WERI-Rb-1 (cell line): ENCODE measurements around the gene SFMBT2.
"Not testable (repeated sequence)": the region's sequence is repeated elsewhere in the genome, so short reads cannot be mapped to it uniquely, and the experiment has no call there.

ENCODE experiments used
- DNase-seq: peaks from one replicate; pipeline ENCODE4 v3.0.0-alpha.2; 2020
- H3K27ac ChIP-seq: fragments of 250-450 bp; sonication (Bioruptor Pico); 2 replicates; pipeline ENCODE4 v1.5.1; 2020; ENCODE audit warnings: mild to moderate bottlenecking, moderate library complexity
- H3K27me3 ChIP-seq: fragments of 250-450 bp; sonication (Bioruptor Pico); 2 replicates; pipeline ENCODE4 v1.5.1; 2021; ENCODE audit warnings: mild to moderate bottlenecking, low read depth, moderate library complexity; ENCODE audit not compliant: insufficient read depth, severe bottlenecking
- H3K36me3 ChIP-seq: fragments of 250-450 bp; sonication (Bioruptor Pico); 2 replicates; pipeline ENCODE4 v1.5.1; 2020; ENCODE audit warnings: mild to moderate bottlenecking, moderate library complexity
- H3K4me3 ChIP-seq: 2 replicates; pipeline ENCODE4 v1.5.1; 2011; ENCODE audit warnings: low read depth, mild to moderate bottlenecking, control low read depth, low read length
- H3K9me3 ChIP-seq: fragments of 250-450 bp; sonication (Bioruptor Pico); 2 replicates; pipeline ENCODE4 v1.5.1; 2021; ENCODE audit warnings: mild to moderate bottlenecking, moderate library complexity; ENCODE audit not compliant: severe bottlenecking
- TF ChIP-seq, protein P1 (sequence below): IDR thresholded peaks from 2 replicates; pipeline ENCODE4 v1.5.1; 2011; ENCODE audit warnings: low read depth, mild to moderate bottlenecking, control low read depth, inconsistent platforms, low read length

The SFMBT2 gene

DNA sequence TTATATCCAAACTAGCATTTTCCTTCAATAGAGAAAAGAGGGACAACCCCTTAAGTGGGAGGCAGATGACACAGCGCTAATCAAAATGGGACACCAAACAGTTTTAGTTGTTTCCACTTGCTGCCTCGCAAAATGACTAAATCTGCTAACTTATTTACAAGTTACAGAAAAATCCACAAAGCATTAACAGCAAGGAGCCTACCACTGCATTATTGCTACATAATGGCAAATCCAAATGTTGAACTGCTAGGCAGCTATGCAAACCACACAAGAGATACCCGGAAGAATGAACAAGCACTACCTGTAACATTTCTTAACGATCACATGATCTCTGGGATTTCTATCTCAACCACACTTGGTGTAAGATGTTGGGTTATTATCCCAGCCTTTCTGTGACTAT is 96.7 kb downstream of the SFMBT2 start:
- DNase-seq, result no peak
- H3K27me3 ChIP-seq, result no peaks in the 10 kb centered on the region
- TF ChIP-seq, protein P1, sequence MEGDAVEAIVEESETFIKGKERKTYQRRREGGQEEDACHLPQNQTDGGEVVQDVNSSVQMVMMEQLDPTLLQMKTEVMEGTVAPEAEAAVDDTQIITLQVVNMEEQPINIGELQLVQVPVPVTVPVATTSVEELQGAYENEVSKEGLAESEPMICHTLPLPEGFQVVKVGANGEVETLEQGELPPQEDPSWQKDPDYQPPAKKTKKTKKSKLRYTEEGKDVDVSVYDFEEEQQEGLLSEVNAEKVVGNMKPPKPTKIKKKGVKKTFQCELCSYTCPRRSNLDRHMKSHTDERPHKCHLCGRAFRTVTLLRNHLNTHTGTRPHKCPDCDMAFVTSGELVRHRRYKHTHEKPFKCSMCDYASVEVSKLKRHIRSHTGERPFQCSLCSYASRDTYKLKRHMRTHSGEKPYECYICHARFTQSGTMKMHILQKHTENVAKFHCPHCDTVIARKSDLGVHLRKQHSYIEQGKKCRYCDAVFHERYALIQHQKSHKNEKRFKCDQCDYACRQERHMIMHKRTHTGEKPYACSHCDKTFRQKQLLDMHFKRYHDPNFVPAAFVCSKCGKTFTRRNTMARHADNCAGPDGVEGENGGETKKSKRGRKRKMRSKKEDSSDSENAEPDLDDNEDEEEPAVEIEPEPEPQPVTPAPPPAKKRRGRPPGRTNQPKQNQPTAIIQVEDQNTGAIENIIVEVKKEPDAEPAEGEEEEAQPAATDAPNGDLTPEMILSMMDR, result no peak
- H3K27ac ChIP-seq, result no peak overlapping the region
- H3K36me3 ChIP-seq, result no peaks in the 10 kb centered on the region
- H3K9me3 ChIP-seq, result no peaks in the 10 kb centered on the region
- no peak overlapping the region for H3K4me3 ChIP-seq

DNA sequence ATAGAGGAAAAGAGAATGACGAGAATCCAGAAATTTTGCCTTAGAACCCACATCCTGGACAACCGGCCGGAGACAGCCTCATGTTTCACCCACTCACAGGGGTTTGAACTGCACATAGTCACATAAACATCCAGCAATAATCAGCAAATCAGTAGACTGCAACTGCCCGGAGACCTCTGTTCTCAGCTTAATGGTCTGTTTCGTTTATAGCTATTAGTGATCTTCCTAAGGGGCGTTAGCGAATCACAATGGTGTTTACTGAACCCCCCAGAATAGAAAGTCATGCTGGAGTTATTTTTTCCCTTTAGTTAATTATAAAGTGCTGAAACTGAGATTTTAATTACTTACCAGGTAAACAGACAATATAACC is 98.4 kb downstream of the SFMBT2 start:
- TF ChIP-seq, protein P1, result no peak

GRCh38 chr10:7311850-7312487 is 98.9 kb downstream of the SFMBT2 start:
- not testable (repeated sequence) for H3K27me3 ChIP-seq, H3K4me3 ChIP-seq, DNase-seq, H3K9me3 ChIP-seq, H3K36me3 ChIP-seq, H3K27ac ChIP-seq

More for the DNA sequence above, 98.4 kb downstream of the SFMBT2 start:
- Histone ChIP-seq H3K36me3 (no peaks in the 10 kb centered on the region), H3K9me3 (no peaks in the 10 kb centered on the region), H3K27me3 (no peaks in the 10 kb centered on the region), H3K4me3 (no peak overlapping the region), H3K27ac (no peak overlapping the region)
- DNase-seq, result no peak

GRCh38 chr10:7311218-7311849 is 99.5 kb downstream of the SFMBT2 start:
- TF ChIP-seq, protein P1, result no peak
- Histone ChIP-seq H3K9me3 (no peaks in the 10 kb centered on the region), H3K27me3 (no peaks in the 10 kb centered on the region), H3K36me3 (no peaks in the 10 kb centered on the region), H3K4me3 (no peak overlapping the region), H3K27ac (no peak overlapping the region)
- no peak for DNase-seq

DNA sequence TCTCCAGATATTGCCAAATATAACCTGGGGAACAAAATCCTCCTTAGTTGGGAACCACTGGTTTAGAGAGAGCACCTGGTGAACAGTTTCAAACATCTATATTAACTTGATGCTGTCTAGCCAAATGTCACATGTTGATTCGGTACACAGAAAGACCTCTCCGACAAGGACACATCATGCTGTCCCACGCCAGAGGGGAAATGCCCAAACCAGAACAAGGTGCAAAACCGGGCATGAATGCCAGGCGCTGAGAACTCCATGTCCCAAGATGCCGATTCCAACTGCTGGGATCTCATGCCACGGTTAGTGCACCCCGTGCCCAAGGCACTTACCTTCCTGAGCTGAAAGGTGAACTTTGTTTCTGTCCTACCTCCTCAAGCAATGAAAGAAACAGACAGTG is 100.8 kb downstream of the SFMBT2 start:
- Histone ChIP-seq H3K9me3 (no peaks in the 10 kb centered on the region), H3K36me3 (no peaks in the 10 kb centered on the region), H3K4me3 (no peak overlapping the region), H3K27ac (no peak overlapping the region), H3K27me3 (no peaks in the 10 kb centered on the region)
- TF ChIP-seq, protein P1, result no peak
- DNase-seq, result no peak

- Histone ChIP-seq H3K4me3 (no peak overlapping the region), H3K27ac (no peak overlapping the region), H3K27me3 (no peaks in the 10 kb centered on the region), H3K9me3 (no peaks in the 10 kb centered on the region), H3K36me3 (no peaks in the 10 kb centered on the region)
- TF ChIP-seq, protein P1, result no peak
- no peak for DNase-seq
These were observed 102.0 kb downstream of the SFMBT2 start for GRCh38 chr10:7308826-7309225.
